Measurements from ENCODE around the gene MINDY1. TPM values are rescaled to one million over a fixed set of nuclear protein-coding genes. Genes with fewer than 3 reads are reported as not detected.

Gene MINDY1
- total RNA-seq, 2 experiments from 2014 or later: 10.4 TPM

- ChIA-PET CTCF (interaction anchor here (1.3 to 1.5 kb wide), 2 partner anchors 12 to 151 kb away, joined by 3 to 4 read pairs; no protein-coding TSS in a partner anchor), POLR2A (interaction anchor here (1.0 to 1.6 kb wide), 3 partner anchors 9 to 44 kb away, joined by 3 to 5 read pairs (median 4); partner anchors contain the start of gene SETDB1)
- Mint-ChIP-seq H3K9me3 (no peaks in the 10 kb centered on the region), H3K36me3 (ENCODE audit: low read depth) (peaks cover 45% of the 10 kb centered on the region), H3K4me1 (ENCODE audit: low read depth) (peaks cover 37% of the 10 kb centered on the region), H3K27me3 (no peaks in the 10 kb centered on the region), H3K4me3 (no peak overlapping the region), H3K27ac (peak overlapping the region; percentile 90)
- ATAC-seq: no peak
- no peak for DNase-seq
- no peak for TF ChIP-seq CTCF (IDR thresholded peaks at IDR 0.05)
- intact Hi-C loops (cut with micrococcal nuclease): loop anchor here (5.0 kb wide), 1 partner anchor 44 kb away; the partner anchor contains the start of gene SETDB1
Observed at GRCh38 chr1:150970808-150971582, 35.7 kb downstream of the MINDY1 start.

GRCh38 chr1:150969626-150970025, 37.1 kb downstream of the MINDY1 start:
- CTCF ChIA-PET: interaction anchor here (0.6 to 1.3 kb wide), 2 partner anchors 15 to 149 kb away, joined by 3 to 4 read pairs; no protein-coding TSS in a partner anchor
- Mint-ChIP-seq H3K4me3 (no peak overlapping the region), H3K27me3 (no peaks in the 10 kb centered on the region), H3K27ac (peak overlapping the region; percentile 75), H3K9me3 (no peaks in the 10 kb centered on the region), H3K36me3 (ENCODE audit: low read depth) (peaks cover 54% of the 10 kb centered on the region), H3K4me1 (ENCODE audit: low read depth) (peaks cover 32% of the 10 kb centered on the region)
- TF ChIP-seq CTCF (IDR thresholded peaks at IDR 0.05): no peak
- POLR2A ChIA-PET: interaction anchor here (0.6 to 0.9 kb wide), 2 partner anchors 9 to 137 kb away, joined by 3 read pairs; no protein-coding TSS in a partner anchor
- DNase-seq (no peak), ATAC-seq (no peak)
- intact Hi-C loops (cut with micrococcal nuclease): loop anchor here (5.0 kb wide), 1 partner anchor 42 kb away; the partner anchor contains the start of gene SETDB1

GRCh38 chr1:150968491-150968890, 38.2 kb downstream of the MINDY1 start:
- Mint-ChIP-seq H3K4me3 (no peak overlapping the region), H3K9me3 (no peaks in the 10 kb centered on the region), H3K27ac (peak overlapping the region; percentile 9), H3K4me1 (ENCODE audit: low read depth) (peaks cover 32% of the 10 kb centered on the region), H3K36me3 (ENCODE audit: low read depth) (peaks cover 62% of the 10 kb centered on the region), H3K27me3 (no peaks in the 10 kb centered on the region)
- CTCF ChIA-PET: interaction anchor here (1.3 to 2.4 kb wide), 2 partner anchors 9 to 10 kb away, joined by 3 to 7 read pairs; no protein-coding TSS in a partner anchor
- ATAC-seq: no peak
- DNase-seq: no peak
- no peak for TF ChIP-seq CTCF (IDR thresholded peaks at IDR 0.05)
- POLR2A ChIA-PET: interaction anchor here (1.1 to 2.8 kb wide), 2 partner anchors 8 to 10 kb away, joined by 3 to 8 read pairs; no protein-coding TSS in a partner anchor
- intact Hi-C loops (cut with micrococcal nuclease): no loop called here

- CTCF ChIA-PET: interaction anchor here (1.3 to 2.4 kb wide), 2 partner anchors 9 to 11 kb away, joined by 3 to 7 read pairs; no protein-coding TSS in a partner anchor
- Mint-ChIP-seq H3K27ac (peak overlapping the region; percentile 49), H3K27me3 (no peaks in the 10 kb centered on the region), H3K9me3 (no peaks in the 10 kb centered on the region), H3K4me3 (no peak overlapping the region), H3K4me1 (ENCODE audit: low read depth) (peaks cover 28% of the 10 kb centered on the region), H3K36me3 (ENCODE audit: low read depth) (peaks cover 61% of the 10 kb centered on the region)
- intact Hi-C loops (cut with micrococcal nuclease): no loop called here
- DNase-seq: no peak
- POLR2A ChIA-PET: interaction anchor here (1.1 to 2.8 kb wide), 2 partner anchors 9 to 10 kb away, joined by 3 to 8 read pairs; no protein-coding TSS in a partner anchor
- no peak for ATAC-seq
- TF ChIP-seq CTCF (IDR thresholded peaks at IDR 0.05): no peak
Observed at GRCh38 chr1:150967936-150968335, 38.8 kb downstream of the MINDY1 start.

Data from activated CD8-positive, alpha-beta T cell treated with anti-CD3 and anti-CD28 coated beads for 36 hours (primary cell).